Panc1 (cell line): ENCODE data around the gene BRCA1. TPM values are rescaled to one million over a fixed set of nuclear protein-coding genes. Genes with fewer than 3 reads are reported as not detected.

Experiments used
- ATAC-seq: fragments of 200-7000 bp; cut with Tn5 transposase; 2 replicates; pipeline ENCODE4 v1.9.1; 2020; ENCODE audit warnings: mild to moderate bottlenecking, moderate library complexity
- BruUV-seq: library from RNA; stranded (reverse); fragments of 400-500 nt; replicated peaks from 2 replicates; lab custom pipeline; 2021; lab: Mats Ljungman, UMichigan
- CTCF ChIA-PET: fragments of 300-600 bp; sonication (Branson Sonifier 250); formaldehyde crosslinking; loops from one replicate; lab custom pipeline; 2022; ENCODE audit warnings: antibody characterized with exemption; lab: Charles Lee
- POLR2A ChIA-PET: fragments of 300-600 bp; sonication (Branson Sonifier 250); formaldehyde crosslinking; loops from one replicate; lab custom pipeline; 2022; ENCODE audit warnings: antibody characterized with exemption; lab: Charles Lee
- DNase-seq: peaks from one replicate; pipeline ENCODE4 v3.0.0-alpha.2; 2010; ENCODE audit warnings: low read depth, low spot score
- H3K27ac ChIP-seq: 2 replicates; pipeline ENCODE4 v1.5.1; 2011; ENCODE audit warnings: mild to moderate bottlenecking, low read length, inconsistent platforms
- H3K27me3 ChIP-seq: fragments of 200-500 bp; sonication (Bioruptor generic); 2 replicates; pipeline ENCODE4 v1.6.0; 2014; ENCODE audit warnings: low read length, inconsistent platforms; ENCODE audit not compliant: control insufficient read depth, insufficient read depth
- H3K36me3 ChIP-seq: fragments of 200-500 bp; sonication (Bioruptor generic); 2 replicates; pipeline ENCODE4 v1.5.1; 2014; ENCODE audit warnings: inconsistent platforms, mild to moderate bottlenecking, low read length, moderate library complexity; ENCODE audit not compliant: control insufficient read depth, insufficient read depth
- H3K4me1 ChIP-seq: 2 replicates; pipeline ENCODE4 v1.5.1; 2011; ENCODE audit warnings: inconsistent platforms, mild to moderate bottlenecking, low read length, moderate library complexity; ENCODE audit not compliant: control insufficient read depth, insufficient read depth
- H3K4me3 ChIP-seq, 2 experiments: 2 replicates each; pipeline ENCODE4 v1.5.1; 2011 to 2012; ENCODE audit warnings: low read depth in 2 of 2, low read length in 2 of 2, mild to moderate bottlenecking in 2 of 2, inconsistent platforms in 1 of 2, moderate library complexity in 1 of 2
- H3K9me3 ChIP-seq: fragments of 200-500 bp; sonication (Bioruptor generic); 2 replicates; pipeline ENCODE4 v1.5.1; 2014; ENCODE audit warnings: low read depth, mild to moderate bottlenecking, inconsistent platforms, low read length, moderate library complexity; ENCODE audit not compliant: control insufficient read depth, insufficient read depth
- CTCF ChIP-seq: fragments of 450-650 bp; IDR thresholded peaks from 2 replicates; pipeline ENCODE4 v1.5.1; 2017; ENCODE audit warnings: mild to moderate bottlenecking
- POLR2AphosphoS5 ChIP-seq: IDR thresholded peaks from 2 replicates; pipeline ENCODE4 v1.6.1; 2012; ENCODE audit warnings: mild to moderate bottlenecking, low read depth, low read length, moderate library complexity
- REST ChIP-seq, 2 experiments: IDR thresholded peaks; 2 replicates each; pipeline ENCODE4 v1.6.1; 2011 to 2012; ENCODE audit warnings: low read depth in 2 of 2, control low read depth in 1 of 2, low read length in 1 of 2, mild to moderate bottlenecking in 1 of 2, moderate library complexity in 1 of 2; ENCODE audit not compliant: insufficient read depth in 1 of 2
- SIN3A ChIP-seq: IDR thresholded peaks from 2 replicates; pipeline ENCODE4 v1.6.1; 2012; ENCODE audit warnings: low read depth, mild to moderate bottlenecking, low read length, moderate library complexity, borderline replicate concordance; ENCODE audit not compliant: insufficient read depth
- TCF7L2 ChIP-seq: IDR thresholded peaks from 2 replicates; pipeline ENCODE4 v1.6.1; 2011; ENCODE audit warnings: mild to moderate bottlenecking, low read depth, low read length, inconsistent platforms
- in situ Hi-C: cut with HindIII; loops from 2 replicates; pipeline ENCODE4 v1.10.0; 2016; ENCODE audit warnings: low sequenced_read_pairs, low pct_unique_long_range_greater_than_20kb
- intact Hi-C: fragments of 100-400 bp; cut with micrococcal nuclease; formaldehyde crosslinking; loops from one replicate; pipeline ENCODE4 v1.10.0; 2022; ENCODE audit not compliant: unreplicated experiment
- total RNA-seq: library from RNA; stranded (reverse); gene quantifications from one replicate; pipeline ENCODE4 v1.2.1, GENCODE V29; 2021; ENCODE audit not compliant: unreplicated experiment

The BRCA1 gene
- total RNA-seq, 1 experiment from 2014 or later: 29.9 TPM

GRCh38 chr17:43068570-43069367 lies 56.4 kb downstream of the BRCA1 start:
- POLR2A ChIA-PET: interaction anchor here (0.6 kb wide), 1 partner anchor 45 kb away, joined by 8 read pairs; no protein-coding TSS in a partner anchor
- Histone ChIP-seq H3K27ac (no peak overlapping the region), H3K27me3 (no peaks in the 10 kb centered on the region), H3K36me3 (no peaks in the 10 kb centered on the region; the same call in 1 of the 2 replicates), H3K4me1 (no peaks in the 10 kb centered on the region), H3K9me3 (no peaks in the 10 kb centered on the region), H3K4me3 (no peak overlapping the region)
- no peak for ATAC-seq
- no peak for DNase-seq
- no TSS peak for BruUV-seq
- intact Hi-C loops: no loop called here
- CTCF ChIA-PET: no interaction called here
- no peak for TF ChIP-seq REST (IDR thresholded peaks at IDR 0.05; ENCODE audit: insufficient read depth in 1 of 2, low read depth in 2 of 2, low read length in 1 of 2)
- TF ChIP-seq POLR2AphosphoS5: no peak
- TF ChIP-seq SIN3A: no peak
- TF ChIP-seq CTCF: no peak
- TF ChIP-seq TCF7L2: no peak
- in situ Hi-C loops: no loop called here

GRCh38 chr17:43062984-43063638 lies 62.1 kb downstream of the BRCA1 start:
- DNase-seq (no peak), ATAC-seq (no peak)
- intact Hi-C loops: no loop called here
- Histone ChIP-seq H3K9me3 (no peaks in the 10 kb centered on the region), H3K36me3 (no peaks in the 10 kb centered on the region; the same call in 1 of the 2 replicates), H3K4me1 (no peaks in the 10 kb centered on the region), H3K27ac (no peak overlapping the region), H3K27me3 (no peaks in the 10 kb centered on the region), H3K4me3 (no peak overlapping the region)
- CTCF ChIA-PET: no interaction called here
- TF ChIP-seq CTCF: no peak
- TF ChIP-seq POLR2AphosphoS5: no peak
- TF ChIP-seq REST (IDR thresholded peaks at IDR 0.05; ENCODE audit: insufficient read depth in 1 of 2, low read depth in 2 of 2, low read length in 1 of 2): no peak
- TF ChIP-seq SIN3A: no peak
- no peak for TF ChIP-seq TCF7L2
- in situ Hi-C loops: no loop called here
- no TSS peak for BruUV-seq
- POLR2A ChIA-PET: no interaction called here
